HG03039 (cell line): Measurements from ENCODE around the gene FXR2.
"Not testable (repeated sequence)": the region's sequence is repeated elsewhere in the genome, so short reads cannot be mapped to it uniquely, and the experiment has no call there.

ENCODE experiments used
- ATAC-seq: cut with Tn5 transposase; IDR thresholded peaks from one replicate; pipeline ENCODE4 v1.9.1; 2021; ENCODE audit warnings: mild to moderate bottlenecking, moderate library complexity; ENCODE audit not compliant: unreplicated experiment

FXR2 gene

DNA sequence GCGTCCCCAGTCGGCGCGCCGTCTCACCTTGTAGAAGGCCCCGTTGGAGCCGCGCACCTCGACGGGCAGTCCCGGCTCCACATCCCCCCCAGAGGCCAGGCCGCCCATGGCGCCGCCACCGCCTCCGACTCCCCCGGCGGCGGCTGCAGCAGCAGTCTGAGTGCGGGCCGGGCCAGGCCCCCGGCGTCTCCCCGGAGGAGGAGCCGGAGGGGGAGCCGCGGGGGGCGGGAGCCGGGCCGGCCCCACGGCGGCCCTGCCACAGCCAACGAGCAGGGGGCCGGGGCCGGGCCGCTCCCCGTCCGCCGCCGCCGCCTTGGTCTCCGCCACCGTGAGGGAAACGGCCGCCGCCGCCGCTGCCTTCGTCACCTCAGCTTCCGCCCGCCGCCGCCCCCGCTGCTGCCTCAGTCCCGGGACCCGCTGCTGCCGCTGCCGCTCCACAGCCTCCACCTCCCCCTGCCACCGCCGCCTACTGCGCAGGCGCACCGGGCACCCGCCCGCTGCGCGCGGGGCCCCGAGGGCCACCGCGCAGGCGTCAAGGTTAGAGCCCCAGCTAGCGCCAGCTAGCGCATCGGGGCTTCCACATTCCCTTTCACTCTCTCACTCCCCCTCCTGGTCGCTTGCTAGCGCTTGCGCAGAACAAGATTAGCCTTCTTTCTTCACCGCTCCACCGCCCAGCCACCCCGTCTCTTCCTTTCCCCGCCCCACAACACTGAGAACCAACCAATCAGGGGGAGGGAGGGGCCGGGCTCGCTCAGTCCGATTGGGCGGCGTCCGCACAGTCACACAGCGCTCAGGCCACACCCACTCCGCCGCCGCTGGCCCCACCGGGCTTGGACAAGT, at the start of gene FXR2:
Gene FXR2 (minus strand): TSS at position 473 of the 840 bp plus-strand sequence. CDS start 365 bp downstream, at position 108.
- peak; percentile 85 for ATAC-seq

DNA sequence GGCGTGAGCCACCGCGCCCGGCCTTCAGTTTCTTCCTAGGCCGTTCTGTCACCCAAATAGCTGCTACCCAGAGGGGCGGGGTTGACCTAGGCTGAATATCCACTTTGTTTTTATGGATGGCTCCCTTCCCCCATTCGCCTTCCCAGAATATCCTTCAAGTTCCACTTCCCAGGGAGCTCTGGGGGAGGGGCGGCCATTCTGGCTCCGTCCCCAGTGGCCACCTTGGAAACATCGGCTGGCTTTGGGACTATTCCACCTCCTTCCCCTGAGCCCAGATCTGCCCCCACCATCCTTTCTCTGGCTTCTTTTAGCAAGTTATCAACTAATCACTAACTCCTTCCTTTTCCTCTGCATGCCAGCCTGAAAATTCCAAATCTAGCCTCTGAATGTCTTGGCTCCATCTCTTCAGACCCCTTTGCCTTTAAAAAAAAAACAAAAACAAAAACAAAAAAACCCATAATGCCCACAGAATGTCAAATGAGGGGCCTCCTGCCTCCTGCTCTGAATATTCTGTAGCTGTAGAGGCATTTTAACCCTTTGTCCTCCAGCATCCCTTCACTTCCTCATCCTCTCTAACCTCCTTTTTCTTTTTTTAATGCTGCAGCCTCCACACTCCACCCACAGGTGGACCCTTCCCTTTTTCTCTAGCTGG, 42.4 kb upstream of the FXR2 start:
- no peak for ATAC-seq

DNA sequence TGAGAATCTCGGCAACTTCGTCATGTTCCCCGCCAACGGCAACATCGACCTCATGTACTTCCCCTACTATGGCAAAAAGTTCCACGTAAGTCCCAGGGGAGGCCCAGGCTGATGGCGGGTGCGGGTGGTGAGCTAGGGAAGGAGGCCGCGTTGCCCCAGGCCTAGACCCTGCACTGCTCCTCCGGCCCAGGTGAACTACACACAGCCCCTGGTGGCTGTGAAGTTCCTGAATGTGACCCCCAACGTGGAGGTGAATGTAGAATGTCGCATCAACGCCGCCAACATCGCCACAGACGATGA, 40.8 kb upstream of the FXR2 start:
- ATAC-seq: no peak

DNA sequence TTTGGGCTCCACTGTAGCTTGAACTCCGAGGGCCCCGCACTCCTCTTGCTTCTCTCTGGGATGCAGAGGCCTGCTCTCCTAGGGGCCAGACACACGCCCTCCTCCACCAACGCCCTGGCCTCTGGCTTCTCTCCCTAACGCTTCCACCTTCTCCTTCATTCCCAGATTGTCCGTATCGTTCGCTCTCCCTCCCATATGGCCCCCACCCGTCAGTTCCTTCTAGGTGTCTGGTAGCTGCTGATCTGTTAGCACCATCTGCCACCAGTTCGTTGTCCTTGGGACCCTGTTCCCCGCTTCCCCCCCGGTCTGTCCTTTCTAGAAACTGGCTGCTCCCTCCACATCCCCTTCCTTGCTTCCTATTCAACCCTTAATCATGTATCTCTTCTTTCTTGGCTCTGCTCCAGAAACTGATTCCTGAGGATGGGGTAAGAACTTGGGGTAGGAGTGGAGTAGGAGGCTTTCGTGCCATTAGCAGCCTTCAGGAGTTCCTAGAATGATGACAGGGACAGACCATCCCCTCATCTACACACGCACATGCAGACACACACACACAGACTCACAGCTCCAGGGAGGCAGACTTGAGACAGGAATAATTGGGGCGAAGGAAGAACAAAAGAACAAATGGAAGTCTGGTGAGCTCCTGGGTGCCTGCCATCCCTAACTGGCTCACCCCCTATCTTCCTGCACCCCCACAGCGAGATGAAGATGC, 40.3 kb upstream of the FXR2 start:
- ATAC-seq: no peak

DNA sequence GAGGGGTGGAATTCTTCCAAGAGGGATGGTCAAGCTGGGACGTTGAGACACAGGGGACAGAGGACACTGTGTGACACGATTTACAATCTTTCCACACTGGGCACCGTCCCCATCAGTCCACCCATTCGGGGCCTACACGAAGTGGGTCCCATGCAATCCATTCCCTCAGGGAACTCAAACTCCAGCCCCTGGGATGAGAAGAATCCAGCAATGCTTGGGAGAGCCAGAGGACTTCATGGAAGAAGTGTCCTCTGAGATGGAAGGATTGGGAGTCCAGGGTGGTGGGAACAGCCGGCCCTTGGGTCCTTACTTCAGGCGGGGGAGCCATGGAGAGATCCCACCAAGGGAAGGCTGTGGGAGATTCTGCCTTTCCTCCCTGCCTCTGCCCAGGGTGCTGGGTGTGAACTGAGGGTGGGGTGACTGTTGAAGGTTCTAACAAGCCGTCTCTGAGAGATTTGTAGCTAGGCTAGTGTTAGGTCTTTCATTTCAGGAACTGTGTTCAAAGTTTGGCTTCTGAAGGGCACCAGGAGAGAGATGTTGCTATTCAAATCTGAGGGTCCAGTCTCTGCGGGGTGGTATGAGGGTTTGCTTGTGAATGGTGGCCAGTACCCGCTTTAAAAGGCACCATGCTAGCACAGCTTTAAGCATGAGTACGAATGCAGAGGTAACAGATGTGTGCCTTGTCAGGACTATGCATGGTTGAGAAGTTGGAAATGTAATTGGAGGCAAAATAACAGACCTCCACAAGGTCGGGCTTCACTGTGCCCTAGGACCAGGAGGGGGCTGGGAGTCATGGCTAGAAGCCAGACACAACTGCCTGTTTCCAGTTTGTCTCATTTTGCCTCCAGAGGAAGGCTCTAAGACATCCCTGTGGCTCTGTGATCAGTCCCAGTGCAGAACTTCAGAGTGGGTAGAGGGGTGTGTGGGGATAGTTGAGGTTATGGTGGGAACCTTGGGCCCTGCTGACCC, 38.0 kb upstream of the FXR2 start:
- no peak for ATAC-seq

DNA sequence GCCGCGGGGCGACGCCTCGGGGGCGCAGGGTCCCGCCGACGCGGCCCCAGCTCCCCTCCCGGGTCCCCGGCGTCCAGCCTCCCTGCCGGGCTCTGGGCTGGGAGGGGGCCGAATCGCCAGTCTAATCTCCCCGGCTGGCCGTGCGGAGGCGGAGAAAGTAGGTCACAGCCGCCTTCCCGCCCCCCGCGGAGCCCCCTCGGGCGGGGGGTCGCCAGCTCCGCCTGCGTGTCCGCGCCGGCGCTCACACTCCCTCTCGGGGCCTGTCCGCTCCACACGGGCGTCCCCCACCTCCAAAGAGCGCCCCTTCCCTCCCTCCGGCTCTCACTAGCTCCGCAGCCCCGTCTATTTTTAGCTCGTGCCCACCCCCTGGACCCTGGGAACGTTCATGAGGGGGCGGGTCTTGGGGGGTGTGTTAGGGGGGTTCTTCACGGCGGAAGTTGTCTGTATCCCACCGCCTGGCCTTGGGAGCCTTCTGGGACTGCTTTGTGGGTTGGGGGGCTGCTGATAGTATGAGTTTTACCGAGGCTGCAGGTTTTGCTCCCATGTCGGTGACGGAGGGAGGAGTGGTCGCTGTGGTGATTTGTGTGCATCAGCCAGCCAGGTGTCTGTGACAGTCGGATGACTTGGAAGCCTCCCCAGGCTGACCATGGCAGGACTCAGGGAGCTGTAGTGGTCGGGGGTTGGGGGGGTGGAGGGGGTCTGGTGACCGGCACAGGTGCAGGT, 37.1 kb upstream of the FXR2 start:
- no peak for ATAC-seq

DNA sequence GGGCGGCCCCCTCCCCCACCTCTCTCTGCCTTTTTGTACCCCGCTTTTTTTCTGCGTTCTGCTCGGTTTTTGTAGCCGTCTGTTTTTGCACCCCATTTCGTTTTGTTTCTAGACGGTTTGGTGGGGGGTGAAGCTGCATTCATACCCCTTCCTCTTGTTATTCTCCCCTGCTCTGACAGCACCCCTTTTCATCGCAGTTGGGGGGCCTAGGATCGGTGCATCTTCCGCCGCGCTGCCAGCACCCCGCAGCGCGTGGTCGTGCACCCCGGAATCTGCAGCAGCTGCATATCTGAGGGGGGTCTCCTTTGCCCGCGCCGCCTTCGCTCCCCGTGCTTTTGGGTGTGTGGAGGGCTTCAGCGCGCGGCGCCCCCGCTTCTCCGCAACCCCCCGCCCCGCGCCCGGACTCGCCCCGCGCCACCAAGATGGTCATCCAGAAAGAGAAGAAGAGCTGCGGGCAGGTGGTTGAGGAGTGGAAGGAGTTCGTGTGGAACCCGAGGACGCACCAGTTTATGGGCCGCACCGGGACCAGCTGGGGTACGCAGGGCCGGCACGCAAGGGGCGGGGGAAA, 36.5 kb upstream of the FXR2 start:
- ATAC-seq: no peak

DNA sequence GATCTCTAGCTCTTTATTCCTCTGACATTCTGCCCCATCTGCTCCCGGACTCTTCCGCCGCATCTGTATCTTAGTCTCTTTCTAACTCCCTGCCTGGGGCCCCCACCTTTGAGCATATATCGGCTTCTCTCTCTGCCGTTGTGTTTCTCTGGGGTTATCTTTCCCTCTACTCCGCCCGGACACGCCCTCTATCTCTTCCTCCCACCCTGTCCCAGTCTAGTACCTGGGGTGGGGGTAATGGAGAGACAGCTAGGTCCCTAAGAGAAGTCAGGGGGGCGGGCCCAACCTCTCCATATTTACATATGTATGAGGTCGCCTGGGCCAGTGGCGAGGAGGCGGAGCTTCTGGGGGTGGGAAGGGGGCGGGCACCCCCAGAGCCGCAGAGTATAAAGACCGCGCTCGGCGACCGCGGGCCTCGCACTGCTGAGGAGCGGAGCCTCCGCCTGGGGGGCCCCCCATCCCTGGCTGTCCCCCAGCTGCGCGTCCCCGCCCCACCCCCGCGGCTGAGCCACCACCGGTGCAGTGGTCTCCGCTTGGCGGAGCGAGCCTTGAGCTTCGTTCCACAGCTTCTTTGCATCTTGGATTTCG, 35.9 kb upstream of the FXR2 start, which contains the start of gene ATP1B2:
Gene ATP1B2 (plus strand): TSS at position 418 of the 588 bp plus-strand sequence. CDS start 593 bp downstream, outside the sequence.
- no peak for ATAC-seq

DNA sequence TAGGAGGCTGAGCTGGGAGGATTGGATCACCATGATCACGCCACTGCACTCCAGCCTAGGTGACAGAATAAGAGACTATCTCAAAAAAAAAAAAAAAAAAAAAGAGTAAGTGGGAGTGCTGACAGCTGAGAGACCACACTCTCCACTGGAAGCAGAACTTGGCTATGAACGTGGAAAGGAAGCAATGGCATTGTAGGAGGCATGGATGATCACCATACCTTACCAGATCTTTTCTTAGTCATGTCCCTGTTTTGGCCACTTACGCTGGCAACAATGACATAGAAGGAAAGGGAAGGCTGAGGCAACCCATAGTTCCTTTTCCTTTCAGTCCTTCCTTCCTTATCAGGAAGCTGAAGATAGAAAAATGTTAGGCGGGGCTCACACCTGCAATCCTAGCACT, 32.3 kb upstream of the FXR2 start:
- no peak for ATAC-seq

DNA sequence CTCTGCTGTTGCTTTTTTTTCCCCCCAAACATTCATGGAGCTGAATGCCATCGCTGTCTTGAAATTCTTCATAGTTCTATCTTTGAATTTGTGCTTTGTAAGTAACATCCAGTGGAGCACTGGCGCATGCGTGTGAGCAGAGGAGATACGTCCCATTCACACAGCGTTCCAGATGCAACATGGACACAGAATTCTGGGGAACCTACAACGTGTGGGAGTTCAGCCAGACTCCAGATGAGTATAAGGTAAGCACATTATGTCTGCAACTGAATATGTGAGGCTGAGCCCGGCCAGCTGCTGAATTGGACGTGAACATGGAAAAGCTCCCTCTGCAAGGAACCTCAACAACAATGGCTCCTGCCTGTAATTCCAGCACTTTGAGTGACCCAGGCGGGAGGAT, 31.8 kb upstream of the FXR2 start:
- no peak for ATAC-seq

DNA sequence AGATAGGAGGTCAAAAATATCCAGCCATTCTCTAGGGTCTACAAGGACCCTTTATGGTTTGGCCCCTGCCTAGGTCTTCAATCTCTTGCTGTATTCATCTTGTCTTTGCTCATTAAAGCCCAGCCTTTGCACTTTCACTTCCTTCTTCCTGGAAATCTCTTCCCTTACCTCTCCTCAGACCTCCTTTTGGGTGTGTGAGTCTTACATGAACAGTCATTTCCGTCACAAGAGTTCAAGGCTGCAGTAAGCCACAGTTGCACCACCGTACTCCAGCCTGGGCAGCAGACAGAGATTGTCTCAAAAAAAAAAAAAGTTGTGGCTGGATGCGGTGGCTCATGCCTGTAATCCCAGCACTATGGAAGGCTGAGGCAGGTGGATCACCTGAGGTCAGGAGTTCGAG, 30.1 kb upstream of the FXR2 start:
- no peak for ATAC-seq

DNA sequence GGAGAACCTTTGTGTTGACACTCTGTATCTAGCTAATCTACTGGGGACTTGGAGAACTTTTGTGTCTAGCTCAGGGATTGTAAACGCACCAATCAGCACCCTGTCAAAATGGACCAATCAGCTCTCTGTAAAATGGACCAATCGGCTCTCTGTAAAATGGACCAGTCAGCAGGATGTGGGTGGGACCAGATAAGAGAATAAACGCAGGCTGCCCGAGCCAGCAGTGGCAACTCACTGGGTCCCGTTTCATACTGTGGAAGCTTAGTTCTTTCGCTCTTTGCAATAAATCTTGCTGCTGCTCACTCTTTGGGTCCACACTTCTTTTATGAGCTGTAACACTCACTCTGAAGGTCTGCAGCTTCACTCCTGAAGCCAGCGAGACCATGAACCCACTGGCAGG, 26.9 kb upstream of the FXR2 start:
- not testable (repeated sequence) for ATAC-seq

DNA sequence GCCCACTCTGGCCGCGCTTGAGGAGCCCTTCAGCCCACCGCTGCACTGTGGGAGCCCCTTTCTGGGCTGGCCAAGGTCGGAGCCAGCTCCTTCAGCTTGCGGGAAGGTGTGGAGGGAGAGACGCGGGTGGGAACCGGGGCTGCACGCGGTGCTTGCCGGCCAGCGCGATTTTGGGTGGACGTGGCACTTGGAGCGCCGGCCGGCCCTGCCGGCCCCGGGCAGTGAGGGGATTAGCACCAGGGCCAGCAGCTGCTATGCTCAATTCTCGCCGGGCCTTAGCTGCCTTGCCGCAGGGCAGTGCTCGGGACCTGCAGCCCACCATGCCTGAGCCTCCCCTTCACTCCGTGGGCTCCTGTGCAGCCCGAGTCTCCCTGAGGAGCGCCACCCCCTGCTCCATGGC, 26.1 kb upstream of the FXR2 start:
- no peak for ATAC-seq

DNA sequence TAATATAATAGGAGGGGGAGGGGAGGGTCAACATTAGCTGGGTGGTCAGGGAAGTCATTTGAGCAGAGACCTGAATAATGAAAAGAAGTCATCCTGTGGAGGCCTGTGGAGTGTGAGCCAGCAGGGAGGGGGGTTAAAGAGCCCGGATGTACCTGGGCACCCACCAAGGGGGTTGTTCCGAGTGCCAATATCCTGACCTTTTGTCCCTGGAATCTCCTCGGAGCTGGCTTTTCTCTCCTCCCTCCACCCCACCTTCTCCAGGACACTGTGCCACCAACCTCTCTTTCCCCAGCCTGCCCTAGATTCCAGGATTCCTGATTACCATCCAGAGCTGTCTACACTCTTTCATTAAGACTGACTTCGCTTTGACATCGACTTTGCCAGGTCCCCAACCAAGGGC, 21.5 kb upstream of the FXR2 start:
- ATAC-seq: no peak

DNA sequence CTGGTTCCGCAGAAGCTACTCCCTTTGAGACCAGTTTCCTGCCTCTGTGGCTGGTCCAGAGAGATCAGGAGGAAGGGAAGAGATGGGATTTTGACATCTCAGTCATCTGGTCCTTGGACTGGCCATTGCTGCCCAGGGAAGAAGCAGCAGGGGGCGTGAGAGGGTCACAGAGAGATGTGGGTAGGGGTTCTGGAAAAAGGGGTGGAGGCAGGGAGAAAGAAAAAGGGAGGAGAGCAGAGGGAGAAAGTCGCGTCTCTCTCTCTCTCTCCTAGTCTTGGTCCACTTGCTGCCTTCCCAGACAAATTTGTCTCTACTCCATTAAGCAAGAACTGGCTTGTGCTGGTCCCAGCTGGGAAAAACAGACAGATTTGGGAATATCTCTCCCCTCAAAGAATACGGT, 19.7 kb upstream of the FXR2 start:
- ATAC-seq: no peak

DNA sequence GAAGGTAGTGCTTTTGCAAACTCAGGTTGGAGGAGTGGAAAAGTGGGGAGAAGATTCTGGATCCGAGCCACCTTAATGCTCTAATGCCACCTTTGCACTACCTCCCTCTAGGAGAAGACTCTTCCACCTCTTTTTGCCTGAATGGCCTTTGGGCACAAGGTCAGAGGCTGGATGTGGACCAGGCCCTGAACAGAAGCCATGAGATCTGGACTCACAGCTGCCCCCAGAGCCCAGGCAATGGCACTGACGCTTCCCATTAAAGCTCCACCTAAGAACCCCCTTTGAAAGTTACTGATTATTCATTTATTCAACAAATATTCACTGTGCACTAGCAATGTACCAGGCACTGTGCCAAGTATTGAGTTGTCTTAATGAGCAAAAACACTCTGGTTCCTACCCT, 18.4 kb upstream of the FXR2 start:
- no peak for ATAC-seq

DNA sequence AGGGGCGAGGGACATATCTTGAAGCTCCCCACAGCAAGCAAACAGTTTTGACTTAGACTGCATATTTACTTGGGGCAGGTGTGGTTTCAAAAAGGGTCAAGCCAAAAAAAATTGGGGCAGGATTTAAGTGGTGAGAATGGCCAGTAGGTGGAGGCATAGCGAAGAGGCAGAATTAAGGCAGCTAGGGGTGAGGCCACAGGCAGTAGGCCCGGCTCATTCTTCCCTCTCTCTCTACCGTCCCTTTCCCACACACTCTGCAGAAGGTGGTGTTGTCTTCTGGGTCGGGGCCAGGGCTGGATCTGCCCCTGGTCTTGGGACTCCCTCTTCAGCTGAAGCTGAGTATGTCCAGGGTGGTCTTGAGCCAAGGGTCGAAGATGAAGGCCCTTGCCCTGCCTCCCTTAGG, 17.8 kb upstream of the FXR2 start:
- ATAC-seq: no peak

DNA sequence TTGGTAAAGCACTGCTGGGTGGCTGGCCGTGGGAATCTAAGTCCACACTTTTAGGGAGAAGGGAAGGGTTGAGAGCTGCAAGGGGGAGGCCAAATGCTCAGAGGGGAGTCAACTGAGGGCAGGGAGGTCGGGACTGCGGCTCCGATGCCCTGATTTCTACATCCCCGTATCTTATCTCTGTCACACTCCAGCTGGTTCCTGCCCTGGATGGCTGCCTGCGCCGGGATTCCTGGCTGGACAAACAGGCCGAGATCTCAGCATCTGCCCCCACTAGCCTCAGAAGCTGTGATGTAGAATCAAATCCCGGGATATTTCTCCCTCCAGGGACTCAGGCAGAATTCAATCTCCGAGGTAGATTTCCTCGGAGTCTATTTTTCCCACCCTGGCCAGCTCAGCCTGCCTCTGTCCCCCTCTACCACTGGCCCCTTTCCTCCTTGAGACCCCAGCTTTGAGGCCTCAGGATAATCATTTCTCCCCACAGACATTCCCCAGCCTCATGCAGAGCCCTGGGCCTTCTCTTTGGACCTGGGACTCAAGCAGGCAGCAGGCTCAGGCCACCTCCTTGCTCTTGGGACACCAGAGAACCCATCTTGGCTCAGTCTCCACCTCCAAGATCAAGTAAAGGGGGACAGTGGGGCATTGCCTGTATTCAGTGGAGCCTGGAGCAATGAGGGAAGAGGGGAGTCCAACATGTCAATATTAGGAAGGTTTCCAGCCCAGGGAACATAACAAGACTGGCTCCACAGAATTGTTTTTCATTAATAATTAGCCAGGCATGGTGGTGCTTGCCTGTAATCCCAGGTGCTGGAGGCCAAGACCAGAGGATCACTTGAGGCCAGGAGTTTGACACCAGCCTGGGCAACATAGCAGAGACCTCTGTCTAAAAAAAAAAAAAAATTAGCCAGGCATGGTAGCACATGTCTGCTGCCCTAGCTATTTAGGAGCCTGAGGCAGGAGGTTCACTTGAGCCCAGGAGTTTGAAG, 17.0 kb upstream of the FXR2 start:
- ATAC-seq: no peak
